Ishikawa (cell line): ENCODE results near the gene UBTD2.

Experiments
- CEBPB ChIP-seq: IDR thresholded peaks from 2 replicates; pipeline ENCODE4 v1.6.1; 2012
- CREB1 ChIP-seq: IDR thresholded peaks from 2 replicates; pipeline ENCODE4 v1.6.1; 2012; ENCODE audit warnings: low read depth
- EP300 ChIP-seq: IDR thresholded peaks from 2 replicates; pipeline ENCODE4 v1.6.1; 2012; ENCODE audit warnings: borderline replicate concordance
- RAD21 ChIP-seq: IDR thresholded peaks from 2 replicates; pipeline ENCODE4 v1.6.1; 2012; ENCODE audit warnings: low read depth
- TEAD4 ChIP-seq: IDR thresholded peaks from 2 replicates; pipeline ENCODE4 v1.6.1; 2012
- TF ChIP-seq, protein P1 (sequence below): IDR thresholded peaks from 2 replicates; pipeline ENCODE4 v1.6.1; 2012
- TF ChIP-seq, protein P2 (sequence below): IDR thresholded peaks from 2 replicates; pipeline ENCODE4 v1.6.1; 2012; ENCODE audit warnings: low read depth, mild to moderate bottlenecking
- TF ChIP-seq, protein P3 (sequence below): IDR thresholded peaks from 2 replicates; pipeline ENCODE4 v1.6.1; 2012

- TF ChIP-seq CEBPB: no peak
- TF ChIP-seq EP300: no peak
- TF ChIP-seq, protein P1, sequence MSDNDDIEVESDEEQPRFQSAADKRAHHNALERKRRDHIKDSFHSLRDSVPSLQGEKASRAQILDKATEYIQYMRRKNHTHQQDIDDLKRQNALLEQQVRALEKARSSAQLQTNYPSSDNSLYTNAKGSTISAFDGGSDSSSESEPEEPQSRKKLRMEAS: no peak
- TF ChIP-seq, protein P2, sequence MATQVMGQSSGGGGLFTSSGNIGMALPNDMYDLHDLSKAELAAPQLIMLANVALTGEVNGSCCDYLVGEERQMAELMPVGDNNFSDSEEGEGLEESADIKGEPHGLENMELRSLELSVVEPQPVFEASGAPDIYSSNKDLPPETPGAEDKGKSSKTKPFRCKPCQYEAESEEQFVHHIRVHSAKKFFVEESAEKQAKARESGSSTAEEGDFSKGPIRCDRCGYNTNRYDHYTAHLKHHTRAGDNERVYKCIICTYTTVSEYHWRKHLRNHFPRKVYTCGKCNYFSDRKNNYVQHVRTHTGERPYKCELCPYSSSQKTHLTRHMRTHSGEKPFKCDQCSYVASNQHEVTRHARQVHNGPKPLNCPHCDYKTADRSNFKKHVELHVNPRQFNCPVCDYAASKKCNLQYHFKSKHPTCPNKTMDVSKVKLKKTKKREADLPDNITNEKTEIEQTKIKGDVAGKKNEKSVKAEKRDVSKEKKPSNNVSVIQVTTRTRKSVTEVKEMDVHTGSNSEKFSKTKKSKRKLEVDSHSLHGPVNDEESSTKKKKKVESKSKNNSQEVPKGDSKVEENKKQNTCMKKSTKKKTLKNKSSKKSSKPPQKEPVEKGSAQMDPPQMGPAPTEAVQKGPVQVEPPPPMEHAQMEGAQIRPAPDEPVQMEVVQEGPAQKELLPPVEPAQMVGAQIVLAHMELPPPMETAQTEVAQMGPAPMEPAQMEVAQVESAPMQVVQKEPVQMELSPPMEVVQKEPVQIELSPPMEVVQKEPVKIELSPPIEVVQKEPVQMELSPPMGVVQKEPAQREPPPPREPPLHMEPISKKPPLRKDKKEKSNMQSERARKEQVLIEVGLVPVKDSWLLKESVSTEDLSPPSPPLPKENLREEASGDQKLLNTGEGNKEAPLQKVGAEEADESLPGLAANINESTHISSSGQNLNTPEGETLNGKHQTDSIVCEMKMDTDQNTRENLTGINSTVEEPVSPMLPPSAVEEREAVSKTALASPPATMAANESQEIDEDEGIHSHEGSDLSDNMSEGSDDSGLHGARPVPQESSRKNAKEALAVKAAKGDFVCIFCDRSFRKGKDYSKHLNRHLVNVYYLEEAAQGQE: no peak
- TF ChIP-seq CREB1: no peak
- TF ChIP-seq, protein P3, sequence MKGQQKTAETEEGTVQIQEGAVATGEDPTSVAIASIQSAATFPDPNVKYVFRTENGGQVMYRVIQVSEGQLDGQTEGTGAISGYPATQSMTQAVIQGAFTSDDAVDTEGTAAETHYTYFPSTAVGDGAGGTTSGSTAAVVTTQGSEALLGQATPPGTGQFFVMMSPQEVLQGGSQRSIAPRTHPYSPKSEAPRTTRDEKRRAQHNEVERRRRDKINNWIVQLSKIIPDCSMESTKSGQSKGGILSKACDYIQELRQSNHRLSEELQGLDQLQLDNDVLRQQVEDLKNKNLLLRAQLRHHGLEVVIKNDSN: no peak
- no peak for TF ChIP-seq TEAD4
- TF ChIP-seq RAD21: no peak
Measured at GRCh38 chr5:172193872-172194271, 89.7 kb downstream of the UBTD2 start, which contains the start of gene EFCAB9.
